CD8-positive, alpha-beta memory T cell (primary cell): ENCODE results near the gene ZFYVE16. TPM values are rescaled to one million over a fixed set of nuclear protein-coding genes. Genes with fewer than 3 reads are reported as not detected.
"Not testable (repeated sequence)": the region's sequence is repeated elsewhere in the genome, so short reads cannot be mapped to it uniquely, and the experiment has no call there.

Experiments used
- CTCF ChIA-PET: fragments of 350-600 bp; sonication (Branson Sonifier 250); formaldehyde crosslinking; loops from one replicate; lab custom pipeline; 2021; ENCODE audit warnings: antibody characterized with exemption; lab: Charles Lee
- POLR2A ChIA-PET: fragments of 350-600 bp; sonication (Branson Sonifier 250); formaldehyde crosslinking; loops from one replicate; lab custom pipeline; 2021; ENCODE audit warnings: antibody characterized with exemption; lab: Charles Lee
- DNase-seq, 5 donors: peaks; one replicate each; pipeline versions ENCODE4 v3.0.0 to v3.0.0-alpha.2; 2020 to 2022; ENCODE audit warnings: mixed read lengths in 1 of 5
- H3K27ac ChIP-seq: one replicate; pipeline ENCODE4 v1.7.0; 2013; ENCODE audit warnings: low read depth, mild to moderate bottlenecking, low read length, moderate library complexity
- H3K27me3 ChIP-seq: 2 replicates; pipeline ENCODE4 v1.7.0; 2013; ENCODE audit warnings: low read length, mild to moderate bottlenecking; ENCODE audit not compliant: insufficient read depth, poor library complexity, severe bottlenecking
- H3K36me3 ChIP-seq: 2 replicates; pipeline ENCODE4 v1.7.0; 2013; ENCODE audit warnings: mild to moderate bottlenecking, low read length, moderate library complexity; ENCODE audit not compliant: insufficient read depth
- H3K4me1 ChIP-seq: 2 replicates; pipeline ENCODE4 v1.7.0; 2013; ENCODE audit warnings: mild to moderate bottlenecking, low read length, moderate library complexity; ENCODE audit not compliant: insufficient read depth
- H3K4me3 ChIP-seq: 2 replicates; pipeline ENCODE4 v1.7.0; 2013; ENCODE audit warnings: mild to moderate bottlenecking, low read length
- H3K9me3 ChIP-seq: 2 replicates; pipeline ENCODE4 v1.7.0; 2013; ENCODE audit warnings: mild to moderate bottlenecking, low read length
- H3K27ac Mint-ChIP-seq, 8 donors: one replicate each; pipeline ENCODE4 v1.8.0; 2020 to 2021; ENCODE audit warnings: mixed read lengths in 8 of 8, mild to moderate bottlenecking in 6 of 8, inconsistent platforms in 3 of 8, moderate library complexity in 3 of 8
- H3K27me3 Mint-ChIP-seq, 2 donors: one replicate each; pipeline ENCODE4 v1.8.0; 2020 to 2021; ENCODE audit warnings: mixed read lengths in 2 of 2, mild to moderate bottlenecking in 1 of 2, moderate library complexity in 1 of 2
- H3K36me3 Mint-ChIP-seq, 3 donors: one replicate each; pipeline ENCODE4 v1.8.0; 2020 to 2021; ENCODE audit warnings: mixed read lengths in 3 of 3, inconsistent platforms in 1 of 3, mild to moderate bottlenecking in 1 of 3
- H3K4me1 Mint-ChIP-seq, 3 donors: one replicate each; pipeline ENCODE4 v1.8.0; 2020 to 2021; ENCODE audit warnings: mixed read lengths in 3 of 3, inconsistent platforms in 1 of 3, mild to moderate bottlenecking in 1 of 3
- H3K4me3 Mint-ChIP-seq, 7 donors: one replicate each; pipeline ENCODE4 v1.8.0; 2020 to 2021; ENCODE audit warnings: mixed read lengths in 7 of 7, mild to moderate bottlenecking in 6 of 7, moderate library complexity in 4 of 7, inconsistent platforms in 2 of 7
- H3K9me3 Mint-ChIP-seq, 5 donors: one replicate each; pipeline ENCODE4 v1.8.0; 2020 to 2022; ENCODE audit warnings: mixed read lengths in 5 of 5, mild to moderate bottlenecking in 3 of 5, moderate library complexity in 2 of 5, inconsistent platforms in 1 of 5
- polyA plus RNA-seq: library from polyadenylated mRNA; unstranded; fragments of 300-500 nt; fragmentation: Illumina TruSeq; gene quantifications from one replicate; pipeline ENCODE4 v1.2.3, GENCODE V29; 2021
- total RNA-seq, 2 experiments: library from RNA; stranded (reverse); gene quantifications; one replicate each; pipeline ENCODE4 v1.2.3, GENCODE V29; 2021

Gene ZFYVE16
- total and polyA plus RNA-seq, 3 experiments from 2014 or later = 5.0 to 13.8 (median 10.1) TPM

DNA sequence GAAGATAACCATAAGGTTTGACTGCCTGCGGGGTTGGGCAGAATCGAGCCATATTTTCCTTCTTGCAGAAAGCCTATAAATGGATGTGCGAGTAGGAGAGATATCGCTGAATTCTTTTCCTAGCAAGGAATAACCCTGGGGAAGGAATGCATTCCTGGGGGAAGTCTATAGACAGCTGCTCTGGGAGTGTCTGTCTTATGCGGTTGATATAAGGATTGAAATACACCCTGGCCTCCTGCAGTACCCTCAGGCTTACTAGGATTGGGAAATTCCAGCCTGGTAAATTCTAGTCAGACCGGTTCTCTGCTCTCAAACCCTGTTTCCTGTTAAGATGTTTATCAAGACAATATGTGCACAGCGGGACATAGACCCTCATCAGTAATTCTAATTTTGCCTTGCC lies 85.6 kb downstream of the ZFYVE16 start:
- H3K27me3 ChIP-seq, H3K9me3 ChIP-seq, H3K27ac ChIP-seq, H3K36me3 ChIP-seq, POLR2A ChIA-PET, CTCF ChIA-PET, DNase-seq, H3K4me1 ChIP-seq, H3K4me3 ChIP-seq, H3K9me3 Mint-ChIP-seq, H3K27ac Mint-ChIP-seq, H3K4me1 Mint-ChIP-seq, H3K36me3 Mint-ChIP-seq, H3K4me3 Mint-ChIP-seq: not testable (repeated sequence)
- H3K27me3 Mint-ChIP-seq = peaks cover 14 to 28% of the 10 kb centered on the region in 2 donors

DNA sequence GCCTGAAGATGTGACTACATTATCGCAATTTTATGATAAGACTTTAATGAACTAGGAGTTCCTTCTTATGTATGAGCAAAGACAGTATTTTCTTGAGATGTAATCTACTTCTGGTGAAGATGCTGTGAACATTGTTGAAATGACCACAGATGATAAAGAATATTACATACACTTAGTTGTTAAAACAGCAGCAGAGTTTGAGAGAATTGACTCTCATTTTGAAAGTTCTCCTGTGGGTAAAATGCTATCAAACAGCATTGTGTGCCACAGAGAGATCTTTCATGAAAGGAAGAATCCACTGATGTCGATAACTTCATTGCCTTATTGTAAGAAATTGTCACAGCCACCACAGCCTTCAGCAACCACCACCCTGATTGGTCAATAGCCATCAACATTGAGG lies 88.0 kb downstream of the ZFYVE16 start:
- Histone ChIP-seq H3K4me3 (no peak overlapping the region), H3K9me3 (no peaks in the 10 kb centered on the region), H3K27ac (no peak overlapping the region), H3K4me1 (no peaks in the 10 kb centered on the region), H3K36me3 (no peaks in the 10 kb centered on the region), H3K27me3 (no peaks in the 10 kb centered on the region)
- no peaks in the 10 kb centered on the region for H3K4me1 Mint-ChIP-seq
- no peak overlapping the region for H3K27ac Mint-ChIP-seq
- H3K36me3 Mint-ChIP-seq = no peaks in the 10 kb centered on the region
- H3K27me3 Mint-ChIP-seq = peaks cover 13 to 15% of the 10 kb centered on the region in 2 donors
- ChIA-PET CTCF (no interaction called here), POLR2A (no interaction called here)
- H3K4me3 Mint-ChIP-seq = no peak overlapping the region
- no peak for DNase-seq
- peaks cover 0 to 2% (median 0%) of the 10 kb centered on the region in 5 donors for H3K9me3 Mint-ChIP-seq

DNA sequence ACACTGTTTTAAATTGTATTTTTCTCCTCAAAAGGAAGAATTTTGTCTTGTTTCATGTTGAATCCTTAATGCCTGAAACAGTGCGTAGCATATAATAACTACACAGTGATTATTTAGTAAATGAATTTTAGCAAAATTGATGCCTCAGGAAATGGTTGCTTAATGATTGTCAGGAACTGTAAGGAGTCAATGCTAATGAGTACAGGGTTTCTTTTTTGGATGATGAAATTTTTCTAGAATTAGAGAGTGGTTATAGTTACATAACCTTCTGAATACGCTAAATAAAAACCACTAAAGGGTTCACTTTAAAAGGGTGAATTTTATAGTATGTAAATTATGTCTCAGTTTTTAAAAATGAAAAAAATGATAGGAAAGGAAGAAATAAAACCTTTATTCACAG lies 94.9 kb downstream of the ZFYVE16 start:
- Mint-ChIP-seq H3K27ac (no peak overlapping the region), H3K9me3 (peaks cover 0 to 2% (median 0%) of the 10 kb centered on the region in 5 donors), H3K36me3 (no peaks in the 10 kb centered on the region), H3K27me3 (peaks cover 0 to 4% of the 10 kb centered on the region in 2 donors), H3K4me1 (peaks cover 0 to 6% (median 2%) of the 10 kb centered on the region in 3 donors), H3K4me3 (no peak overlapping the region)
- Histone ChIP-seq H3K4me3 (no peak overlapping the region), H3K27ac (no peak overlapping the region), H3K4me1 (no peaks in the 10 kb centered on the region), H3K27me3 (no peaks in the 10 kb centered on the region), H3K9me3 (no peaks in the 10 kb centered on the region), H3K36me3 (no peaks in the 10 kb centered on the region)
- ChIA-PET POLR2A (no interaction called here), CTCF (no interaction called here)
- no peak for DNase-seq

DNA sequence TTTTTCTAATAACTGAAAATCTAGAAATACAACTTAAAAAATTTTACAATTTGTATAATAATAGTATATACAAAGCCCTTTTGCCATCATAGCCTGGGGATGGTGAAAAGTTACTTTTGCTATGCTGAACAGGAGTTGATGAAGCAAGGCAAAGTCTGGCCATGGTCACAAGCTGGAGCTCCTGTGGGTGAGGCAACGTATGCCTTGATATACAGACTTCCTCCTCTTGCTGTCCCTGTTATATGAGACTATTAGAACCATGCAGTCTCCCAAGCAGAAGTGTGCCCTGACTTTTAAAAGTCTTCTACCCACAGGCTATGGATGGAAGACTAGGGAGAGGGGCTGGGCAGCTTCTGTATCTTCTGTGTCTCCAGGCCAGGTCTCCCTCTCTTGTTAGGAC lies 95.8 kb downstream of the ZFYVE16 start:
- no peak for DNase-seq
- ChIA-PET POLR2A (no interaction called here), CTCF (no interaction called here)
- no peaks in the 10 kb centered on the region for H3K4me1 ChIP-seq
- H3K4me3 Mint-ChIP-seq = no peak overlapping the region
- peaks cover 0 to 5% of the 10 kb centered on the region in 2 donors for H3K27me3 Mint-ChIP-seq
- no peaks in the 10 kb centered on the region for H3K36me3 ChIP-seq
- H3K36me3 Mint-ChIP-seq = no peaks in the 10 kb centered on the region
- H3K9me3 ChIP-seq = no peaks in the 10 kb centered on the region
- H3K27ac Mint-ChIP-seq = no peak overlapping the region
- H3K4me1 Mint-ChIP-seq = peaks cover 0 to 6% (median 2%) of the 10 kb centered on the region in 3 donors
- no peak overlapping the region for H3K4me3 ChIP-seq
- H3K9me3 Mint-ChIP-seq = peaks cover 0 to 2% (median 0%) of the 10 kb centered on the region in 5 donors
- no peaks in the 10 kb centered on the region for H3K27me3 ChIP-seq
- no peak overlapping the region for H3K27ac ChIP-seq

DNA sequence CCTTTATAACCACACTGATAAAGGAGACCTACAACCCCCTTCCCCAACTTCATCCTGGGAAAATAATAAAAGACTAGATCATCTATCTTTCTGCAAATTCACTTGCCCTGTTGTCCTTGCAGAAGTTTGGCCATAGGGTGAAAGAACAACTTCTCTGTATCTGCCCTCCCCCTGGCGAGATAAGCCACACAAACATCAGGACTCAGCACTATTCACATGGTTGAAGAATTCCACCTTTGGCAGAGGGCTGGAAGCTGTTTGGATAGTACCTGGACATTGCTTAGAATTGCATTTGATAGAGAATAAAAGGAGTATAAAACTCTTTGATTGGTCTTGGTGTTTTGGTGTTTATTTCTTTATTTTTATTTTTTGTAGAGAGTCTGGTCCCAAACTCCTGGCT lies 97.0 kb downstream of the ZFYVE16 start:
- H3K4me1 Mint-ChIP-seq = peaks cover 0 to 6% (median 2%) of the 10 kb centered on the region in 3 donors
- ChIA-PET CTCF (no interaction called here), POLR2A (no interaction called here)
- H3K4me1 ChIP-seq = no peaks in the 10 kb centered on the region
- no peak overlapping the region for H3K4me3 Mint-ChIP-seq
- no peak overlapping the region for H3K27ac ChIP-seq
- no peaks in the 10 kb centered on the region for H3K27me3 ChIP-seq
- no peaks in the 10 kb centered on the region for H3K9me3 ChIP-seq
- no peaks in the 10 kb centered on the region for H3K36me3 Mint-ChIP-seq
- no peak overlapping the region for H3K4me3 ChIP-seq
- no peak overlapping the region for H3K27ac Mint-ChIP-seq
- H3K9me3 Mint-ChIP-seq = peaks cover 0 to 2% (median 0%) of the 10 kb centered on the region in 5 donors
- H3K36me3 ChIP-seq = no peaks in the 10 kb centered on the region
- H3K27me3 Mint-ChIP-seq = peaks cover 0 to 3% of the 10 kb centered on the region in 2 donors
- no peak for DNase-seq

DNA sequence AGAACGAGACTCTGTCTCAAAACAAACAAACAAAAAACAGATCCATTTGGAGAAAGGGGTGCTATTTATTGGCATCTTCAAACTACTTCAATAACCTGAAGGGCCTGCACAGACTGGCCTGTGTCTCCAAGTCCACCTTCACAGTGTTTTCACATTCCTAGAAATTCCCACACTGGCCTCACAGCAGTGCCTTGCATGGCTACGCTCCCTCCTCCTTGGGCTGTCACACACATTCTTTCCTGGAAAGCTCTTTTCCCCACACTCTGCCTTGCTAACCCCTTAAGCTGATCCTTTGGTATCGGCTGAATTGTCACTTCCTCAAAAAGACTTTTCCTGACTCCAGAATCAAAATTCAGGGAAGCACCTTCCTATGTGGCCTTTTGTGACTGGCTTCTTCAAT lies 99.8 kb downstream of the ZFYVE16 start:
- Histone ChIP-seq H3K9me3 (no peaks in the 10 kb centered on the region), H3K36me3 (no peaks in the 10 kb centered on the region), H3K4me1 (no peaks in the 10 kb centered on the region), H3K27me3 (no peaks in the 10 kb centered on the region), H3K27ac (no peak overlapping the region), H3K4me3 (no peak overlapping the region)
- Mint-ChIP-seq H3K27ac (no peak overlapping the region), H3K27me3 (peaks cover 0 to 2% of the 10 kb centered on the region in 2 donors), H3K4me1 (peaks cover 0 to 6% (median 2%) of the 10 kb centered on the region in 3 donors), H3K4me3 (no peak overlapping the region), H3K9me3 (no peaks in the 10 kb centered on the region), H3K36me3 (peaks cover 0 to 2% (median 0%) of the 10 kb centered on the region in 3 donors)
- ChIA-PET CTCF (no interaction called here), POLR2A (no interaction called here)
- no peak for DNase-seq

DNA sequence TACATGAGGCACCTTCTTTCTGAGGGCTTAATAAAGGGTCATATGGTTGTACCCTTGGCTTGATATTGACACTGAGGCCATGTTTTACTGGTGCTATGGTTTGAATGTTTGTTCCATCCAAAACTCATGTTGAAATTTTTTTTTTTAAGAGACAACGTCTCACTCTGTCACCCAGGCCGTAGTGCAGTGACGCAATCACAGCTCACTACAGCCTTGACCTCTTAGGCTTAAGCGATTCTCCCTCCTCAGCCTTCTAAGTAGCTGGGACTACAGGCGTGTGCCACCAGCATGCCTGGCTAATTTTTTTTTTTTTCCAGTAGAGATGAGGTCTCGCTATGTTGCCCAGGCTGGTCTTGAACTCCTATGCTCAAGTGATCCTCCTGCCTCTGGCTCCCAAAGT lies 101.0 kb downstream of the ZFYVE16 start:
- H3K4me1 Mint-ChIP-seq = peaks cover 0 to 3% (median 2%) of the 10 kb centered on the region in 3 donors
- no peak overlapping the region for H3K27ac Mint-ChIP-seq
- Histone ChIP-seq H3K27me3 (no peaks in the 10 kb centered on the region), H3K27ac (no peak overlapping the region), H3K4me1 (no peaks in the 10 kb centered on the region), H3K9me3 (no peaks in the 10 kb centered on the region), H3K36me3 (no peaks in the 10 kb centered on the region), H3K4me3 (no peak overlapping the region)
- no peaks in the 10 kb centered on the region for H3K9me3 Mint-ChIP-seq
- DNase-seq = no peak
- H3K27me3 Mint-ChIP-seq = peaks cover 0 to 2% of the 10 kb centered on the region in 2 donors
- no peak overlapping the region for H3K4me3 Mint-ChIP-seq
- ChIA-PET POLR2A (no interaction called here), CTCF (no interaction called here)
- peaks cover 0 to 2% (median 0%) of the 10 kb centered on the region in 3 donors for H3K36me3 Mint-ChIP-seq

DNA sequence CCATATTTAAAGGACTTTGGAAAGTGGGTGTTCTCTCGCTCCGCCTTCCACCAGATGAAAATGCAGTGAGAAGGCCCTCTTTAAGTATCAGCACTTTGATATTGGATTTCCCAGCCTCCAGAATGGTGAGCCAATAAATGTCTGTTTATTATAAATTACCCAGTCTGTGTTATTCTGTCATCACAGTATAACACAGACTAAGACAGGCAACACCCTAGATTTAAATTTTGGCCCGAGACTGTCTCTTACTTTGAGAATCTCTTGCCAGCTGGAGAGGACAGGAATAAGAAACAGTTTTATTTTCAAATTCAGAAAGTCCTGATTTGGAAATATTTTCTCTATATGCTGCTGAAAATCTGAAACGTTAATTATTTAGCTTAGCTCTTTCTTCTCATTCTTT lies 101.5 kb downstream of the ZFYVE16 start:
- Mint-ChIP-seq H3K27me3 (peaks cover 0 to 2% of the 10 kb centered on the region in 2 donors), H3K4me1 (no peaks in the 10 kb centered on the region), H3K4me3 (no peak overlapping the region), H3K27ac (no peak overlapping the region), H3K9me3 (no peaks in the 10 kb centered on the region), H3K36me3 (peaks cover 0 to 2% (median 0%) of the 10 kb centered on the region in 3 donors)
- no peaks in the 10 kb centered on the region for H3K36me3 ChIP-seq
- ChIA-PET CTCF (no interaction called here), POLR2A (no interaction called here)
- H3K27me3 ChIP-seq = no peaks in the 10 kb centered on the region
- DNase-seq = no peak
- no peak overlapping the region for H3K27ac ChIP-seq
- no peaks in the 10 kb centered on the region for H3K9me3 ChIP-seq
- H3K4me3 ChIP-seq = no peak overlapping the region
- H3K4me1 ChIP-seq = no peaks in the 10 kb centered on the region

DNA sequence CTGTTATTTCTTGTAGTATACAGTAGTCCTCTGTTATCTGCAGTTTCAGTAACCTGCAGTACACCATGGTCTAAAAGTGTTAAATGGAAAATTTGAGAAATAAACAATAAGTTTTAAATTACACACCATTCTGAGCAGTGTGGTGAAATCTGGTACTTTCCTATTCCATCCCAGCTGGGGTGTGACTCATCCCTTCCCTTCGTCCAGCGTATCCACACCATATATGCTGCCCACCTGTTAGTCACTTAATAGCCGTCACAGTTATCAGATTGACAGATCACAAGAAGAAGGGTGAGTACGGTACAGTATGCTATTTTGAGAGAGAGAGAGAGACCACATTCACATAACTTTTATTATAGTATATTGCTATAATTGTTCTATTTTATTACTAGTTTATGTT lies 109.0 kb downstream of the ZFYVE16 start:
- H3K4me1 Mint-ChIP-seq = no peaks in the 10 kb centered on the region
- H3K9me3 ChIP-seq = no peaks in the 10 kb centered on the region
- H3K36me3 ChIP-seq = no peaks in the 10 kb centered on the region
- no peak overlapping the region for H3K4me3 ChIP-seq
- no peak overlapping the region for H3K4me3 Mint-ChIP-seq
- POLR2A ChIA-PET = no interaction called here
- no peaks in the 10 kb centered on the region for H3K27me3 ChIP-seq
- H3K27ac Mint-ChIP-seq = no peak overlapping the region
- H3K9me3 Mint-ChIP-seq = no peaks in the 10 kb centered on the region
- H3K36me3 Mint-ChIP-seq = no peaks in the 10 kb centered on the region
- H3K27me3 Mint-ChIP-seq = no peaks in the 10 kb centered on the region
- no peak overlapping the region for H3K27ac ChIP-seq
- CTCF ChIA-PET = no interaction called here
- no peak for DNase-seq
- no peaks in the 10 kb centered on the region for H3K4me1 ChIP-seq
